SK-N-SH treated with all-trans-retinoic acid at 6 μM for 48 hours (cell line): ENCODE data around the gene KIF3B.

Experiments used
- SNAI2 ChIP-seq: fragments of 250-450 bp; sonication (Bioruptor Pico); IDR thresholded peaks from 2 replicates; pipeline ENCODE4 v1.5.0; 2020; ENCODE audit warnings: mild to moderate bottlenecking, moderate library complexity
- ZNF565 ChIP-seq: fragments of 450-650 bp; formaldehyde crosslinking; conservative IDR thresholded peaks from 2 replicates; pipeline ENCODE4 v1.5.0; 2020; ENCODE audit warnings: low read depth, mild to moderate bottlenecking, moderate library complexity
- ZNF8 ChIP-seq: fragments of 450-650 bp; formaldehyde crosslinking; IDR thresholded peaks from 2 replicates; pipeline ENCODE4 v1.5.0; 2020; ENCODE audit warnings: mild to moderate bottlenecking, moderate library complexity
- TF ChIP-seq, protein P1 (sequence below): fragments of 250-450 bp; sonication (Bioruptor Pico); IDR thresholded peaks from 2 replicates; pipeline ENCODE4 v1.8.0; 2020; ENCODE audit warnings: mild to moderate bottlenecking, moderate library complexity, borderline replicate concordance
- TF ChIP-seq, protein P2 (sequence below): fragments of 250-450 bp; sonication (Bioruptor Pico); IDR thresholded peaks from 2 replicates; pipeline ENCODE4 v1.5.1; 2020; ENCODE audit warnings: low read depth, mild to moderate bottlenecking, moderate library complexity

DNA sequence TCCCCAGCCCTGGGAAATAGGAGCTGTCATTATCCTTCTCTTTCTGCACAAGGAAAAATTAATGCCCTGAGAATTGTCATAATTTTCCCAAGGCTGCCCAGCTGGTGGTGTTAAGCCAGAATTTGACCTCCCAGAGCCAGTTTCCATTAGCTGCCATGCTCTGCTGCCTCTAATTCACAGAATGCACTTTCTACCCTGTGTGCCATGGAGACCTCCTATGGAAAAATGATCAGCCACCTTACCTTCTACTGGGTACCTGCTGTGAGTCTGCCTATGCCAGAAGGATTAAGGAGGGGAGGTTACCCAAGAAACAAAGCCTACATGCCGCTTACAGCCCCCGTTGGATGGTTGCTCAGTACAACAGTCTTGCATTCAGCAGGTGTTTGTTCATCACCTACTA, 40.6 kb upstream of the KIF3B start:
- TF ChIP-seq, protein P1, sequence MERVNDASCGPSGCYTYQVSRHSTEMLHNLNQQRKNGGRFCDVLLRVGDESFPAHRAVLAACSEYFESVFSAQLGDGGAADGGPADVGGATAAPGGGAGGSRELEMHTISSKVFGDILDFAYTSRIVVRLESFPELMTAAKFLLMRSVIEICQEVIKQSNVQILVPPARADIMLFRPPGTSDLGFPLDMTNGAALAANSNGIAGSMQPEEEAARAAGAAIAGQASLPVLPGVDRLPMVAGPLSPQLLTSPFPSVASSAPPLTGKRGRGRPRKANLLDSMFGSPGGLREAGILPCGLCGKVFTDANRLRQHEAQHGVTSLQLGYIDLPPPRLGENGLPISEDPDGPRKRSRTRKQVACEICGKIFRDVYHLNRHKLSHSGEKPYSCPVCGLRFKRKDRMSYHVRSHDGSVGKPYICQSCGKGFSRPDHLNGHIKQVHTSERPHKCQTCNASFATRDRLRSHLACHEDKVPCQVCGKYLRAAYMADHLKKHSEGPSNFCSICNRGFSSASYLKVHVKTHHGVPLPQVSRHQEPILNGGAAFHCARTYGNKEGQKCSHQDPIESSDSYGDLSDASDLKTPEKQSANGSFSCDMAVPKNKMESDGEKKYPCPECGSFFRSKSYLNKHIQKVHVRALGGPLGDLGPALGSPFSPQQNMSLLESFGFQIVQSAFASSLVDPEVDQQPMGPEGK (CRISPR knock-in tag), result no peak
- TF ChIP-seq, protein P2, sequence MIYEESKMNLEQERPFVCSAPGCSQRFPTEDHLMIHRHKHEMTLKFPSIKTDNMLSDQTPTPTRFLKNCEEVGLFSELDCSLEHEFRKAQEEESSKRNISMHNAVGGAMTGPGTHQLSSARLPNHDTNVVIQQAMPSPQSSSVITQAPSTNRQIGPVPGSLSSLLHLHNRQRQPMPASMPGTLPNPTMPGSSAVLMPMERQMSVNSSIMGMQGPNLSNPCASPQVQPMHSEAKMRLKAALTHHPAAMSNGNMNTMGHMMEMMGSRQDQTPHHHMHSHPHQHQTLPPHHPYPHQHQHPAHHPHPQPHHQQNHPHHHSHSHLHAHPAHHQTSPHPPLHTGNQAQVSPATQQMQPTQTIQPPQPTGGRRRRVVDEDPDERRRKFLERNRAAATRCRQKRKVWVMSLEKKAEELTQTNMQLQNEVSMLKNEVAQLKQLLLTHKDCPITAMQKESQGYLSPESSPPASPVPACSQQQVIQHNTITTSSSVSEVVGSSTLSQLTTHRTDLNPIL (CRISPR knock-in tag), result no peak
- no peak for TF ChIP-seq ZNF8 (CRISPR knock-in tag)
- no peak for TF ChIP-seq ZNF565 (CRISPR knock-in tag)
- no peak for TF ChIP-seq SNAI2 (CRISPR knock-in tag)
